HG03095 (cell line): ENCODE measurements around the gene REPIN1.

Experiments used
- ATAC-seq: cut with Tn5 transposase; IDR thresholded peaks from one replicate; pipeline ENCODE4 v1.9.1; 2021; ENCODE audit warnings: moderate library complexity; ENCODE audit not compliant: unreplicated experiment

Gene REPIN1

DNA sequence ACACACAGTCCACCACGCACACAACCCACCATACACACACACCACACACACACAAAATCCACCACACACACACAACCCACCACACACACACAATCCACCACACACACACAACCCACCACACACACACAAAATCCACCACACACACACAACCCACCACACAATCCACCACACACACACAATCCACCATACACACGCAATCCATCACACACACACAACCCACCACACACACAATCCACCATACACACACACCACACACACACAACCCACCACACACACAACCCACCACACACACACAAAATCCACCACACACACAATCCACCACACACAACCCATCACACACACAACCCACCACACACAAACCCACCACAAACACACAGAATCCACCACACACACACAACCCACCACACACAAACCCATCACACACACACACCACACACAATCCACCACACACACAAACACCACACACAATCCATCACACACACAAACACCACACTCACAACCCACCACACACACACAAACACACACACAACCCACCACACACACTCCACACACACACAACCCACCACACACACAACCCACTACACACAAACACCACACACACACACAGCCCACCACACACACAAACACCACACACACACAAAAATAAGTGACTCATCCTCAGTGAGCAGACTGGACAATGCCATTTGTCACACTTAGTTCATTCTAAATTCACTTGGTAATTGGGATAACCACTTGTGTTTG is 8.8 kb upstream of the REPIN1 start:
- no peak for ATAC-seq

DNA sequence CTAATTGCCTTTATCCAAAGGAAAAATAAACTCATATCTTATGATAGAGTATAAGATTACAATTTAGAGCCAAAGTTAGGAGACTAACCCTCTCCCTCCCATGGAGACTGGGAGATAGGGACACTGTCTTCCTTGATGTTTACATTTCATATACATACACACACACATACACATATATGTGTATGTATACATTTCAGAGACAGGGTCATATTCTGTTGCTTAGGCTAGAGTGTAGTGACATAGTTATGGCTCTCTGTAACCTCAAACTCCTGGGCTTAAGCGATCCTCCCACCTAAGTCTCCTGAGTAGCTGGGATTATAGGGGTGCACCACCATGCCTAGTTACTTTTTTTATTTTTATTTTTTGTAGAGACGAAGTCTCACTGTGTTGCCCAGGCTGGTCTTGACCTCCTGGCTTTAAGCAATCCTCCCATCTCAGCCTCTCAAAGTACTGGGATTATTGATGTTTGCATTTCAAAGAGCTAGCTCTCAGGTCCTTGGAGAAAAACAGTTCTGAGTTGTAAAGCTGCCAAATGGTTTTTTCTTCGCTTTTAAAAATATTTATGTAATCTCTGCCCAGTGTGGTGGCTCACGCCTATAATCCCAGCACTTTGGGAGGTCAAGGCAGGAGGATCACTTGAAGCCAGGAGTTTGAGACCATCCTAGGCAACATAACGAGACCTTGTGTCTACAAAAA is 8.1 kb upstream of the REPIN1 start:
- no peak for ATAC-seq

DNA sequence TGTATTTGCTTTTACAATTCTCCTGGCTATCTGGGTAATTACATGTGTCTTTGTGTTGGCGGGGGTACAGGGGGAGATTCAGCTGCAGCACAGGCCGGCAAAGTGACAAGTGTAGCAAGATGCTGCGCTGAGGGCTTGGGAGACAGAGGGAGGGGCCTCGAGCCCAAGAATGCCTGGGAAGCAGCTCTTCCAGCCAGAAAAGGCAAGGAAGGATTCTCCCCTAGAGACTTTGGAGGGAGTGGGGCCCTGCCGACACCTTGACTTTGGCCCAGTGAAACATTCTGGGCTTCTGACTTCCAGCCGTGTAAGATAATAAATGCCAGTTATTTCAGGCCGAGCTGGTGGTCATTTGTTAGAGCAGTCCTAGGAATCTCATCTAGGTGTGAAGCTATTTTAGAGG is 7.2 kb upstream of the REPIN1 start:
- ATAC-seq, result no peak

DNA sequence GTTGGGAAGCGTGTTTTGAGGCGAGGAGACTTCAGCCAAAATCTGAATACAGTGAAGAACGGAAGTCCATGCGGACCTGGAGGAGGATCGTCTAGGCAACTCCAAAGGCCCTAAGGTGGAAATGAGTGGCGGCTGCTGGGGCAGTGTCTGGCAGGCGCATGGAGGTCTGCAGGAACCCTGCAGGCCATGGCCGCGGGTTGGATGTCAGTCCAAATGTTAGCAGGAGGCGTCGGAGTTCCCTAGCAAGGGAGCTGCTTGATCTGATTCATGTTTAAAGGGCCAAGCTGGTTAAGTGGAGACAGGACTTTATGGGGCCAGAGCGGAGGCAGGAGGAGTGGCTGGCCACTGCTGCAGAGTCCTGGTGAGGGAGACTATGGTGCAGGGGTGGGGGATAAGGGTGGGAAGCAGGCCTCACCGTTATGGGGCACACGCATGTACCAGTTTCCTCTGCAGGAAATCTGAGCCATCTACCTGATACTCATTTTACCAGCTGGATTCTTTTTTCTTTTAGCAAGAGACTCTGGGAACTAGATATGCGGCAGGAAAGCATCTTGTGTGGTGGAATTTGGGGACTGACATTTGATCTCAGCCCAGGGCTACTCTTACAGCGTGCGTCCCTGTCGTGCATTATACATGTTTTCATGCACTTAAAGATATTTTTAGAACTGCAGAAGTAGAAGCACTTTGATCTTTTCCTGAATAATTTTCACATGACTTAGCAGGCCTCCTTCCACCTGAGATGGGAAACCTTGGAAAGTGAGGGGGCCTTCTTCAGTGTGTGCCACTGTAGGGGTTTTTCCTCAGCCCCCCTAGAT is 6.6 kb upstream of the REPIN1 start:
- no peak for ATAC-seq

DNA sequence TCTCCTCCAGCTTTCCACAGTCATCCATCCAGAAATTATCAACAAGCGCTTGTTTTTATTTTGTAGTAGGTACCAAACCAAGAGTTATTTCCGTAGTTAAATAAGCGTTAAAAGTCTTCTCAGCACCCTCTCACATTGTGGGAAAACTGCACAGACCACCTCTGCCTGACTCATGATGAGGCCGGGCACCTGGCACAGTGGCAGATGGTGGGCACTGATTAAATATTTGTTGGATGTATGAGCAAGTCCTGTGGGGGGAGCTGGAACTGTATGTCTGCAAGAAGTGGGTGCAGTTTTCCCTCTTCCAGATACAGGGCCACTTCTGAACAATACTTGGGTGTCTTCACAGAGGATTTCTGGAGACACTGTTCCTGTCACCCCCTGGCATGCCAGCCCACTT is 5.3 kb upstream of the REPIN1 start:
- no peak for ATAC-seq

DNA sequence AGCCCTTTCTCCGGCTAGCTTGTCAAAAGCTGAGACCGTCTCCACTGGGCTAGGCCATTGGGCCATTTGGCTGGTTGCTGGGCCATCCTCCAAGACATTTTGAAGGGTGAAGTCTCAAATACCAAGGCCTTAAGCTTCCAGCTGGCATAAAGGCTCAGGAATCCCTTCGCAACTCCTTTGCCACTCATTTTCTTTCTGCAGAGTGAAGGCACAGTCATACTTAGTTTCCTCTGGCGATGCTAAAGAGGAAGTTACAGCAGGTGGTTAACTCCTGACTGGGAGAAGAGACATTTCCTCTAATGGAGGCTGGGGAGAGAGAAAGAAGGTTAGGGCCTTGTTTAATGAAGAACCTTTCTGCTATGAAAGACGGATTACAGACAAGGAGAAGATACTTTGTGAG is 4.8 kb upstream of the REPIN1 start:
- peak; percentile 30 for ATAC-seq

DNA sequence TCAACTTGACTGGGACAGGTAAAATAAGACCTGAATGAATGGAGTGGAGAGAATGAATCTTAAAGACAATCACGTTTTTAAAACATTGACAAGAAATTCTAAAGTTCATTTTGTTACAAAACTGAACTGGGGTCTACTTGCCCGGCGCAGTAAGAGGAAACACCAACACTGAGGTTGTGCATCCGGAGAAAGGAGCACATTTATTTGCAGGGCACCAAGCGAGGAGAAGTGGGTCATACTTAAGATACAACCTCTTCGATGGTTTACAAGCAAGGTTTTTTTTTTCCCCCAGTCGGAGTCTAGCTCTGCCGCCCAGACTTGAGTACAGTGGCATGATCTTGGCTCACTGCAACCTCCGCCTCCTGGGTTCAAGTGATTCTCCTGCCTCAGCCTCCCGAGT is 3.4 kb upstream of the REPIN1 start:
- no peak for ATAC-seq

DNA sequence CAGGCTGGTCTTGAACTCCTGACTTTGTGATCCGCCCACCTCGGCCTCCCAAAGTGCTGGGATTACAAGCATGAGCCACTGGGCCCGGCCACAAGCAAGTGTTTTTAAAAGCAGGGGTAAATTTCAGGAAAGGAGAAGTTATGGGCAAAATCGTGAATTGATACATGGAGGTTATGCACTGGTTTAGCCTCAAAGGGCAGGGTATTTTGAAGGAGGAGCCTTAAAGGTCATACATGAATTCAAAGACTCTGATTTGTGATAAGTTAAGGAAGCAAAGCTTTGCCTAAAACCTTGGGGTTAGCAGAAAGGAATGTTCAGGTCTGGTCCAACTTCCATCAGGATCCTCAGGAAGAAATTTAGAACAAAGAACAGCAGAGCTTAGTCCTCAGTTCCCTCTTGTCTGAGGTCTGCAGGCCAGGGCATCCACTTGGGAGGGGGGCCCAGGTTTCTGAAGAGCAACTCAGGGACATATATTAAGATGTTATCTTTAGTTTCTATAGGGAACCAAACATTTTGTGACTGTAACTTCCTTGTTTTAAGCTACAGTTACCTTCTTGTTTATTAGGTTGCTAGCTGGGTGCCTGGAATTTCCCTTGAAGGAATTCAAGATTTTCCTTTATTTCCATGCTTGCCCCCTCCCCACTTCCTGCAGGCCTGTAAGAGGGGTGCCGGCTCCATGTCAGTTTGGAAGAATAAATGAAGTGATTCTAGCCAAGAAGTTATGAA is 2.8 kb upstream of the REPIN1 start:
- ATAC-seq, result no peak

DNA sequence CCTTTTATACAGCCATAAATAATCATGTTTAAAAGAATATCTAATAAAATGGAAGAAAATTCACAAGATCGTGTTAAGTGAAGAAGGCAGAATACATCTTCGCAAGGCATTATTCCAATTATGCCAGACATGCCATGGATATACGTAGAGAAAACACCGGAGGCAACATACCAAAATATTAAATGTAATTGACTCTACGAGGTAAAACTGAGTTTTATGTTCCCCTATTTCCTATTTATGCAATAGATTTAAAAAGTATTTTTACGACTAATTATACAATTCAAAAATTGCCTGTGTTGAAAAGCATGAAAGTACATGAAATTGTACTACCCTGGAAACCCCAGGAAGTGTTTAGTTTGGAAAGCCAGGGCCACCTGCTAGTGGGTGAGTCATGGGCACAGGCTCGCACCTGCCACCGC is 936 bp upstream of the REPIN1 start:
- ATAC-seq, result no peak

DNA sequence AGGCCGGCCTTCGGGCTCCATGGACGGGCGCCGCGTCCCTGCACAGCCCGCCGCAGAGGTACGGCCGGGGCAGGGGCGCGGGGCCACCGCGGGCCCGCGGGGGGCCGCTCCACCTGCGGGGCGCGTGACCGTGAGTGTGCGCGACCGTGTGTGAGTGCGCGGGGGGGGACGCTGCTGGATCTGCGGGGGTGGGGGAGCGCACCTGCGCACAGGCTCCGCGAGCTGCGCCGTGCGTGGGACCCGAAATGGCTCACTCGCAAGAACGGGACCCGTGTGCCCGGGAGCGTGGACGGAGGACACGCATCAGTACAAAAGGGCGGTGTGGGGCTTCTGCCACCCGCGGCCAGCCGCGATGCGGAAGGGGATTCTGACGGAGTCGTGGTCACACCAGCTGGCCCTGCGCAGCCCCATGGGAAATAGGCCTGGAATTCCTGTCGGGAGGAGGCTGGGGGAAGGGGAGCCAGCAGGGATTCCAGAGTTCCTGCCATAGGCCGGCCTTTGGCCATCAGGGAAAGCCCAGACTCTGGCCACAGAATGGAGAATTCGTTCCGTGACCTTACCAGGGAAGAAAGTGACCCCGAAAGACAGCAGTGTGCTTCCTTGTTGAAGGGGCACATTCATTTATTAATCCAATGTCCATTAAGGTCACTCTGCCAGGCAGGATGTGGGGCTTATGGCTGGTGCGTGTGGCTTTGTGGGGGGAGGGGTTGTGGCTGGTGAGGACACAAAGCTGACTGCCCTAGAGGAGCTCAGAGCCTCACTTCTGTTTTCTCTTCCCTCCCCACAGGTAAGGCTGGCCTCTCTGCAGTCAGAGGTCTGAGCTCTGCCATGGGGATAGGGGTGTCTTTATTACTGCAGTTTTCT is 494 bp downstream of the REPIN1 start:
- ATAC-seq, result peak; percentile 39

DNA sequence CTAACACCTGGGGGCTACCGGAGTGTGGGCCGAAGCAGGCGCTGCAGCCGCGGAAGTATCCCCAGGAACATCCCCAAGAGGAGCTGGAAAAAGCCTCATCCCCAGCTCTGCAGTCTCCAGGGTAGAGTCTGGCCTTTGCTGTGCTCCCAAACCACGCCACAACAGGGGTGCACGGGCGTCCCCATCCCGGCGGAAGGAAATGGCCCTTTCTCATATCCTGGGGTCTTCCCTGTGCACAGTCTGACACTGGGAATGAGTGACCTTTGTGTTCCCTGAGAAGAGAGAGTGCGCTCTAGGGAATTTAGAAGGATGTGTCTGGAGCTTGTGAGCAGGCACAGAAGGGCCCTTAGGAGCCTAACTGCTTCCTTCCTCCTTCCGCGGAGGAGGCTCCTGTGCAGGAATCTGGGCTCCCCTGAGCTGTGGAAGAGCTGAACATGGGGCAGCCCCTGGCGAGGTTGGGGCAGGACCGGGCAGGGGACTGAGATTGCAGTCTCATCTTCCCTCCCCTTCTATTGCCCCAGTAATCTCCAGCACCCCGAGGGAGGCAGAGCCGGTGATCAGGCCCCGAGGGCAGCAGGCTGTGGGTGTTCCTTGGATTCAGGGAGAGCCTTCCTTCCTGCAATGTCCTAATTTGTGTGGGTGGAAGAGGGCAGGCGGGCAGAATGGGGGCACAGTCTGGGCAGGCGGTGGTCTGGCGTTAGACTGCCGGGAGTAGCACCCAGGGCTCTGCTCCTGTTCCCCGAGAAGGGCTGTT is 1.3 kb downstream of the REPIN1 start:
- ATAC-seq, result no peak

DNA sequence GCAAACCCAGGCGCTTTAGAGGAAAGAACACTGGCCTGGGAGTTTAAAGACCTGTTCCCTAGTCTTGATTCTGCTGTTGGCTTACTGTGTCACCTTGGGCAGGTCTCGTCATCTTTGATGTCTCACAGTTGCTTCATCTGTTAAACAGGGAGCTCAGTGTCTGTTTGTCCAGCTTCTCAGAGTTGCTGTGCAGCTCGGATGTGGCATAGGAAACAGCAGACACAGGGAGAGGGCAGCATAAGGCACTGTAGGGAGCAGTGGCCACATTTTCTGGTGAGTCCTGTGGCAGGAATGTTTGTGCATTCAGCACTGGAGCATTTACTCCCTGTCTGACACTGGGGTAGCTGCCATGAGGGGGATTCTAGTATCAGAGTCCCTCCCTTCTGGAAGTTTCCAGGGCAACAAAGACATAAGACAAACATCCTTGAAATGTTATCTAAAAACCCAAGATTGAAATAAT is 2.0 kb downstream of the REPIN1 start:
- no peak for ATAC-seq

DNA sequence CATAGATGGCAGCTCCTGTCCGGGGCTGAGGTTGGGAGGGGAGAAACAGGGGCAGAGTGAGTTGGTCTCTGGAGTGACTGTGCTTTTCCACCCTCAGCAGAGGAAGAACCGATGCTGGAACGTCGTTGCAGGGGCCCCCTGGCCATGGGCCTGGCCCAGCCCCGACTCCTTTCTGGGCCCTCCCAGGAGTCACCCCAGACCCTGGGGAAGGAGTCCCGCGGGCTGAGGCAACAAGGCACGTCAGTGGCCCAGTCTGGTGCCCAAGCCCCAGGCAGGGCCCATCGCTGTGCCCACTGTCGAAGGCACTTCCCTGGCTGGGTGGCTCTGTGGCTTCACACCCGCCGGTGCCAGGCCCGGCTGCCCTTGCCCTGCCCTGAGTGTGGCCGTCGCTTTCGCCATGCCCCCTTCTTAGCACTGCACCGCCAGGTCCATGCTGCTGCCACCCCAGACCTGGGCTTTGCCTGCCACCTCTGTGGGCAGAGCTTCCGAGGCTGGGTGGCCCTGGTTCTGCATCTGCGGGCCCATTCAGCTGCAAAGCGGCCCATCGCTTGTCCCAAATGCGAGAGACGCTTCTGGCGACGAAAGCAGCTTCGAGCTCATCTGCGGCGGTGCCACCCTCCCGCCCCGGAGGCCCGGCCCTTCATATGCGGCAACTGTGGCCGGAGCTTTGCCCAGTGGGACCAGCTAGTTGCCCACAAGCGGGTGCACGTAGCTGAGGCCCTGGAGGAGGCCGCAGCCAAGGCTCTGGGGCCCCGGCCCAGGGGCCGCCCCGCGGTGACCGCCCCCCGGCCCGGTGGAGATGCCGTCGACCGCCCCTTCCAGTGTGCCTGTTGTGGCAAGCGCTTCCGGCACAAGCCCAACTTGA is 2.7 kb downstream of the REPIN1 start:
- no peak for ATAC-seq

DNA sequence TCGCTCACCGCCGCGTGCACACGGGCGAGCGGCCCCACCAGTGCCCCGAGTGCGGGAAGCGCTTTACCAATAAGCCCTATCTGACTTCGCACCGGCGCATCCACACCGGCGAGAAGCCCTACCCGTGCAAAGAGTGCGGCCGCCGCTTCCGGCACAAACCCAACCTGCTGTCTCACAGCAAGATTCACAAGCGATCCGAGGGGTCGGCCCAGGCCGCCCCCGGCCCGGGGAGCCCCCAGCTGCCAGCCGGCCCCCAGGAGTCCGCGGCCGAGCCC is 3.3 kb downstream of the REPIN1 start:
- no peak for ATAC-seq

DNA sequence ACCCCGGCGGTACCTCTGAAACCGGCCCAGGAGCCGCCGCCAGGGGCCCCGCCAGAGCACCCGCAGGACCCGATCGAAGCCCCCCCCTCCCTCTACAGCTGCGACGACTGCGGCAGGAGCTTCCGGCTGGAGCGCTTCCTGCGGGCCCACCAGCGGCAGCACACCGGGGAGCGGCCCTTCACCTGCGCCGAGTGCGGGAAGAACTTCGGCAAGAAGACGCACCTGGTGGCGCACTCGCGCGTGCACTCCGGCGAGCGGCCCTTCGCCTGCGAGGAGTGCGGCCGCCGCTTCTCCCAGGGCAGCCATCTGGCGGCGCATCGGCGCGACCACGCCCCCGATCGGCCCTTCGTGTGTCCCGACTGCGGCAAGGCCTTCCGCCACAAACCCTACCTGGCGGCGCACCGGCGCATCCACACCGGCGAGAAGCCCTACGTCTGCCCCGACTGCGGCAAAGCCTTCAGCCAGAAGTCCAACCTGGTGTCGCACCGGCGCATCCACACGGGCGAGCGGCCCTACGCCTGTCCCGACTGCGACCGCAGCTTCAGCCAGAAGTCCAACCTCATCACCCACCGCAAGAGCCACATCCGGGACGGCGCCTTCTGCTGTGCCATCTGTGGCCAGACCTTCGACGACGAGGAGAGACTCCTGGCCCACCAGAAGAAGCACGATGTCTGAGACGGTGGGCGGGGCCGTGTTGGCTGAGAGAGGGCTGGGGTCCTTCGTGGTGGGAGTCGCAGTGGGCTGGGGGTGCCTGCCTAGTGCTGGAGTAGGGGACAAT is 3.8 kb downstream of the REPIN1 start:
- no peak for ATAC-seq

DNA sequence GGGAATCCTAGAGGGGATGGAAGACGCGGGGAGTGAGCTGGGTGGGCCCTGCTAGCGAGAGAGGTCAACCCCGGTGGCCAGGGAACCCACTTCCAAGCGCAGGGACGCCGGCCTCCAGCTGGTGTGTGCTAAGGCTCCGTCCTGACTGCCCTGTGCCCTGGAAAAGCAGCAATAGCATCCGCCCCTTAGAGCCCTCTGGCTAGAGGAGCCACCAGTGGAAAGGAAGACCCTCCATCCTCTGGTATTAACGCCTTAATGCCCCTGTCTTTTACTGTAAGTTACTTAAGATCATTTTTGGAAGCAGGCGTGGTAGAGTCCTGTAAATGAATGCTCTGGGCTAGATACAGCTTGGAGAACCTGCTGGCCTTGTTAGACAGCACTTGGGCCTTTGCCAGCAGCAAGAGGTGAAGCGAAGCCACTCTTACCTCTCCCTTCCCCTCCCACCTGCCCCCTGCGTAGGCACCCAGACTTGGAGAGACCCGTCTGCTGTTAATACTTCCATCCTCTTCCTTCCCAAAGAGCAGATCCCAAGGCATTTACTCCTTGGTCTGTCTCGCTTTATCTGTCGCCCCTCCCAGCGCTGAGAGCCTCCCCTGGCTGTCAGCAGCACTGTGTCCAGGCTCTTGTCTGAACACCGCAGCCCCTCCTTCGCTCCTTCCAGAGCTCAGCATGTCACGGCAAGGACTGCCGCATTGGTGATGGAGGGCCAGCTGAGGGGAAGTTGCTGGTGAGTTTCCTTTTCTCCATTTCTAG is 4.6 kb downstream of the REPIN1 start:
- no peak for ATAC-seq

DNA sequence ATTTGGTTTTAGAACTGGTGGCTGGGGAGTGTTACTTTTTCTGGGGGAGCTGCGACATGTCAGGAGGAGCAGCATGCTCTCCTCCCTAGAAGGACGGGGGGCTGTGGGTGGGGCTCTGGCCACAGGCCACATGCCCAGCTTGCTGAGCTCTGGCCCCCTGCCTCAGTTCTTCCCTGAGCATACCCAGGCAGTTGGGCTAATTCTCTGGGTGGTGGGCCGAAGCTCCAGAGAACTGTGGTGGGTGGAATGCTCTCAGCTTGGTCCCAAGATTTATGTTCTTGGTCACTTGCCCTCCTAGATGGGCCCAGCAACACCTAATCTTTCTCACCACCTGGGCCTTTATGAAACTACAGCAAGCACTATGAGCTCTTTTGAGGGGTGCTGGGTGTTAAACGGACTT is 5.4 kb downstream of the REPIN1 start:
- ATAC-seq, result no peak
